Esophagus muscularis mucosa (tissue), 4 donors: ENCODE measurements around the gene ERLIN1. TPM values are rescaled to one million over a fixed set of nuclear protein-coding genes. Genes with fewer than 3 reads are reported as not detected.

ENCODE experiments used
- DNase-seq: peaks from one replicate; pipeline ENCODE4 v3.0.0-alpha.2; 2017; ENCODE audit errors: extremely low spot score
- H3K27ac ChIP-seq, 4 donors: fragments of 200-600 bp; sonication (generic); replicated peaks in 1 of 4; 1 replicate in 3 of 4; 2 replicates in 1 of 4; pipeline ENCODE4 v1.5.1; 2016 to 2019; ENCODE audit warnings: mild to moderate bottlenecking in 1 of 4
- H3K27me3 ChIP-seq, 4 donors: fragments of 200-600 bp; sonication (generic); one replicate each; pipeline versions ENCODE4 v1.5.1 to v1.6.0; 2016 to 2019
- H3K36me3 ChIP-seq, 4 donors: fragments of 200-600 bp; sonication (generic); one replicate each; pipeline ENCODE4 v1.5.1; 2016 to 2019
- H3K4me1 ChIP-seq, 4 donors: fragments of 200-600 bp; sonication (generic); one replicate each; pipeline ENCODE4 v1.5.1; 2016 to 2019
- H3K4me3 ChIP-seq, 4 donors: fragments of 200-600 bp; sonication (generic); 1 replicate in 2 of 4; 2 replicates in 2 of 4; pipeline ENCODE4 v1.5.1; 2016 to 2019; ENCODE audit warnings: mild to moderate bottlenecking in 4 of 4, moderate library complexity in 1 of 4
- H3K9me3 ChIP-seq, 4 donors: fragments of 200-600 bp; sonication (generic); 1 replicate in 3 of 4; 2 replicates in 1 of 4; pipeline ENCODE4 v1.5.1; 2016 to 2019
- EP300 ChIP-seq: sonication (generic); formaldehyde crosslinking; IDR thresholded peaks from one replicate; pipeline ENCODE4 v1.6.1; 2017; ENCODE audit warnings: antibody characterized with exemption
- POLR2A ChIP-seq: fragments of 450-650 bp; IDR thresholded peaks from one replicate; pipeline ENCODE4 v1.6.1; 2017; ENCODE audit warnings: antibody characterized with exemption, moderate library complexity, mild to moderate bottlenecking, low read depth
- POLR2AphosphoS5 ChIP-seq, 2 donors: sonication (generic); formaldehyde crosslinking; IDR thresholded peaks; one replicate each; pipeline ENCODE4 v1.6.1; 2017; ENCODE audit warnings: antibody characterized with exemption in 2 of 2
- WGBS: methylation state at CpG from one replicate; pipeline ENCODE4 v1.1.5; 2018; 5-methylcytosine and 5-hydroxymethylcytosine counted together
- intact Hi-C: fragments of 100-400 bp; cut with DNase I; formaldehyde crosslinking; loops from one replicate; pipeline ENCODE4 v1.15.1; 2023
- total RNA-seq, 4 donors: library from RNA; depleted of rRNA; stranded (reverse); fragments of >200 nt; gene quantifications; one replicate each; pipeline versions ENCODE4 v1.1.0 to v1.2.1, GENCODE V29; 2016
- TF ChIP-seq, protein P1 (sequence below), 3 experiments: fragments of 200-600 bp in 2 of 3; fragments of 450-650 bp in 1 of 3; sonication (generic) in 2 of 3; IDR thresholded peaks; one replicate each; pipeline ENCODE4 v1.5.1; 2017 to 2019; ENCODE audit warnings: antibody characterized with exemption in 3 of 3, mild to moderate bottlenecking in 2 of 3, moderate library complexity in 1 of 3

The ERLIN1 gene
- total RNA-seq, 4 donors from 2014 or later: 8.3 to 14.4 (median 13.6) TPM

DNA sequence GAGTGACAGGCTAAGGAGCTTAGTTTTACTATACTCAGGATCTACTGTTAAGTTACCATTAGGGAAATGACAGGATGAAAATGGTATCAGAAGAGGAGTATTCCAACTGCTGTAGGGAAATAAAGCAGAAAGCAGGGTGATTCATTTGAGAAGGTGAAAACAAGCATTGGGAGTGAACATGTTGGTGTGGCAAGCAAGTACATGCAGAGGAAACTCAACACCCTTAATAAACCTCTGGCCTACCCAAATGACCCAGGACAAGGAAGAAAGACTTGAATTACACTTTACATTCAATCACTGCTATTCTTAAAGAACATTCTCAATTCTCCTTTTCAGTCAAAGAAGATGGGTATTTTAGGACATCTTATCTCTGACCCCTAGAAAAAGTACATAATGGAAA, 28.7 kb downstream of the ERLIN1 start:
- Histone ChIP-seq H3K36me3 (peaks cover 18 to 70% (median 53%) of the 10 kb centered on the region in 4 donors), H3K27me3 (no peaks in the 10 kb centered on the region), H3K4me1 (no peaks in the 10 kb centered on the region), H3K4me3 (no peak overlapping the region), H3K9me3 (no peaks in the 10 kb centered on the region), H3K27ac (no peak overlapping the region)
- no peak for TF ChIP-seq POLR2A
- TF ChIP-seq, protein P1, sequence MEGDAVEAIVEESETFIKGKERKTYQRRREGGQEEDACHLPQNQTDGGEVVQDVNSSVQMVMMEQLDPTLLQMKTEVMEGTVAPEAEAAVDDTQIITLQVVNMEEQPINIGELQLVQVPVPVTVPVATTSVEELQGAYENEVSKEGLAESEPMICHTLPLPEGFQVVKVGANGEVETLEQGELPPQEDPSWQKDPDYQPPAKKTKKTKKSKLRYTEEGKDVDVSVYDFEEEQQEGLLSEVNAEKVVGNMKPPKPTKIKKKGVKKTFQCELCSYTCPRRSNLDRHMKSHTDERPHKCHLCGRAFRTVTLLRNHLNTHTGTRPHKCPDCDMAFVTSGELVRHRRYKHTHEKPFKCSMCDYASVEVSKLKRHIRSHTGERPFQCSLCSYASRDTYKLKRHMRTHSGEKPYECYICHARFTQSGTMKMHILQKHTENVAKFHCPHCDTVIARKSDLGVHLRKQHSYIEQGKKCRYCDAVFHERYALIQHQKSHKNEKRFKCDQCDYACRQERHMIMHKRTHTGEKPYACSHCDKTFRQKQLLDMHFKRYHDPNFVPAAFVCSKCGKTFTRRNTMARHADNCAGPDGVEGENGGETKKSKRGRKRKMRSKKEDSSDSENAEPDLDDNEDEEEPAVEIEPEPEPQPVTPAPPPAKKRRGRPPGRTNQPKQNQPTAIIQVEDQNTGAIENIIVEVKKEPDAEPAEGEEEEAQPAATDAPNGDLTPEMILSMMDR (IDR thresholded peaks at IDR 0.05): no peak
- TF ChIP-seq POLR2AphosphoS5 (IDR thresholded peaks at IDR 0.05): no peak
- TF ChIP-seq EP300: no peak
- intact Hi-C loops: no loop called here
- DNase-seq: no peak

- TF ChIP-seq, protein P1 (IDR thresholded peaks at IDR 0.05): no peak
- TF ChIP-seq EP300: no peak
- TF ChIP-seq POLR2A: no peak
- TF ChIP-seq POLR2AphosphoS5 (IDR thresholded peaks at IDR 0.05): no peak
- no peaks in the 10 kb centered on the region for H3K27me3 ChIP-seq
- no peaks in the 10 kb centered on the region for H3K9me3 ChIP-seq
- H3K27ac ChIP-seq: no peak overlapping the region
- 96% methylated on average over 5 of the region's 5 CpGs for WGBS
- peaks cover 30 to 76% (median 59%) of the 10 kb centered on the region in 4 donors for H3K36me3 ChIP-seq
- H3K4me1 ChIP-seq: no peaks in the 10 kb centered on the region
- no peak overlapping the region for H3K4me3 ChIP-seq
- intact Hi-C loops: no loop called here
- DNase-seq: no peak
These were observed 29.9 kb downstream of the ERLIN1 start for GRCh38 chr10:100155936-100156335.

DNA sequence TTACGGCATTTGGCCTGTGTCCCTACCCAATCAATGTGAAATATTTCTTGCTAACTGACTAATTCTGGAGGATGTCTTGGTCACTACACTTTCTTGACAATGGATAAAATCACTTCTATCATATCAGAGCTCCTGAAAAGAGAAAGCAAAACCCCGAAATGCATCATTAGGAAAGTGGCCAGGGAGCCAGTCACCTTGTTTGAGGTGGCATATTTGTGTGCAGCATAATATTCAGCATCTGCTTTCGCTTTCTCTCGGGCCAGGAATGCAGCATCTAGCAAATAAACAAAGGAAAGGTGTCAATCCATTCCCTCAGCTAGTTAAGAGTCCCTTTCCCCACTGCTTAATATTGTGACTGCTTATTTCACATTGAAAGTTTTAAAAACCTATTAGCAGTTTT, 31.2 kb downstream of the ERLIN1 start:
- DNase-seq: no peak
- H3K36me3 ChIP-seq: peaks cover 30 to 83% (median 66%) of the 10 kb centered on the region in 4 donors
- TF ChIP-seq POLR2A (no peak), EP300 (no peak)
- TF ChIP-seq, protein P1 (IDR thresholded peaks at IDR 0.05): no peak
- H3K27me3 ChIP-seq: no peaks in the 10 kb centered on the region
- no peaks in the 10 kb centered on the region for H3K4me1 ChIP-seq
- 96% methylated on average over 4 of the region's 4 CpGs for WGBS
- H3K9me3 ChIP-seq: no peaks in the 10 kb centered on the region
- no peak overlapping the region for H3K27ac ChIP-seq
- intact Hi-C loops: no loop called here
- H3K4me3 ChIP-seq: no peak overlapping the region

DNA sequence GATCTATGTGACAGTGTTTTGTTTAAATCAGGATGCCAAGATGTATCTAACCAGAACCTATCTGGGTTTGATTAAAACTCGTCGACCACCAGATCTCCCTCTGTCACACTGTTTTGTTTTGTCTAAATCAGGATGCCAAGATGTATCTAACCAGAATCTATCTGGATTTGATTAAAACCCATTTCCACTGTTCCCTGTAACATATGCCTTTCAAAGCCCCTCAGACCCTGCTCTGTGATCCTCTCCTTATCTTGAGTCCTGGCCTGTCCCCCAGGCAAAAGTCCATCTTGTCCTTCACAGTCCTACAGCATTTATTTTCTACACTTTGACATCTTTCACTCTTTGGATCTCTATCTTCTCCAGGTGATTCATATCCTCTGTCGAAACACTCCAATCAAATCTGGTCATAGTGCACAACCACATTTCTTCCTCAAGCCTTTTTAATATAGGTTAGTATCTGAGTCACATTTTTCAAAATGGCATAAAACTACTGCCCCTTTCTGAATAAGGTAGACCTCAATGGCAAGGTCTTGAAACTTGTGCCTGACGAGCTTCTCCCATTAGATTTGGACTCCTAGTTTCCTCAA, 32.5 kb downstream of the ERLIN1 start:
- TF ChIP-seq POLR2A (no peak), EP300 (no peak), POLR2AphosphoS5 (IDR thresholded peaks at IDR 0.05) (no peak)
- TF ChIP-seq, protein P1 (IDR thresholded peaks at IDR 0.05): no peak
- no peak overlapping the region for H3K4me3 ChIP-seq
- no peak for DNase-seq
- no peak overlapping the region for H3K27ac ChIP-seq
- peaks cover 30 to 79% (median 68%) of the 10 kb centered on the region in 4 donors for H3K36me3 ChIP-seq
- intact Hi-C loops: no loop called here
- no peaks in the 10 kb centered on the region for H3K9me3 ChIP-seq
- H3K27me3 ChIP-seq: no peaks in the 10 kb centered on the region
- 87% methylated on average over 4 of the region's 4 CpGs for WGBS
- no peaks in the 10 kb centered on the region for H3K4me1 ChIP-seq

- peaks cover 30 to 69% (median 62%) of the 10 kb centered on the region in 4 donors for H3K36me3 ChIP-seq
- peaks cover 0 to 10% (median 6%) of the 10 kb centered on the region in 4 donors for H3K4me1 ChIP-seq
- intact Hi-C loops: no loop called here
- no peak for TF ChIP-seq EP300
- TF ChIP-seq POLR2A: no peak
- TF ChIP-seq, protein P1 (IDR thresholded peaks at IDR 0.05): no peak
- no peak for TF ChIP-seq POLR2AphosphoS5 (IDR thresholded peaks at IDR 0.05)
- no peaks in the 10 kb centered on the region for H3K9me3 ChIP-seq
- no peak overlapping the region for H3K27ac ChIP-seq
- DNase-seq: no peak
- H3K27me3 ChIP-seq: no peaks in the 10 kb centered on the region
- WGBS: 87% methylated on average over 6 of the region's 6 CpGs
- no peak overlapping the region for H3K4me3 ChIP-seq
These were observed 34.0 kb downstream of the ERLIN1 start for GRCh38 chr10:100151723-100152300.
